ENCODE results near the gene ACOT13.
"Not testable (repeated sequence)": the region's sequence is repeated elsewhere in the genome, so short reads cannot be mapped to it uniquely, and the experiment has no call there.

ACOT13 gene

DNA sequence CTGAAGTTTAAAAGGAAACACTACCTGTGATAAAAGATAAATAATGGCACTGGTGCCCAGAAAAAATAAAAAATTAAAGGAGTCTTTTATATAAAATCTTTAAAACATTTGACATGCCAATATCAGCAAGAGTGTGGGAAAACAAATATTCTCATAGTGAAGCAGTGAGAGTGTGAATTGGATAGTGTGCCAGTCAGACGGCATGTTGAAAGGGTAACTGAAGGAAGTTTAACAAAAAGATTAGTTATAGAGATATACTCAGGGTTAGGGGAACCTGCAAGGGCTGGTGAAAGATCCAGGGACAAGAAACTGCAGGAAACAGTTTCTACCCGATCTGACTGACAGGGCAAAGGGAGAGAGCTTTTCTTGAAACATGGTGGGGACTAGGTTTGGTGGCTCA lies 85.6 kb downstream of the ACOT13 start:
- no peak for DNase-seq
- Histone ChIP-seq H3K9me3 (no peaks in the 10 kb centered on the region), H3K36me3 (no peaks in the 10 kb centered on the region), H3K4me3 (ENCODE audit: low read depth, low read length) (no peak overlapping the region), H3K27me3 (no peaks in the 10 kb centered on the region), H3K4me1 (peaks cover 7% of the 10 kb centered on the region; the same call in 1 of the 2 replicates)
- TF ChIP-seq, protein P1, sequence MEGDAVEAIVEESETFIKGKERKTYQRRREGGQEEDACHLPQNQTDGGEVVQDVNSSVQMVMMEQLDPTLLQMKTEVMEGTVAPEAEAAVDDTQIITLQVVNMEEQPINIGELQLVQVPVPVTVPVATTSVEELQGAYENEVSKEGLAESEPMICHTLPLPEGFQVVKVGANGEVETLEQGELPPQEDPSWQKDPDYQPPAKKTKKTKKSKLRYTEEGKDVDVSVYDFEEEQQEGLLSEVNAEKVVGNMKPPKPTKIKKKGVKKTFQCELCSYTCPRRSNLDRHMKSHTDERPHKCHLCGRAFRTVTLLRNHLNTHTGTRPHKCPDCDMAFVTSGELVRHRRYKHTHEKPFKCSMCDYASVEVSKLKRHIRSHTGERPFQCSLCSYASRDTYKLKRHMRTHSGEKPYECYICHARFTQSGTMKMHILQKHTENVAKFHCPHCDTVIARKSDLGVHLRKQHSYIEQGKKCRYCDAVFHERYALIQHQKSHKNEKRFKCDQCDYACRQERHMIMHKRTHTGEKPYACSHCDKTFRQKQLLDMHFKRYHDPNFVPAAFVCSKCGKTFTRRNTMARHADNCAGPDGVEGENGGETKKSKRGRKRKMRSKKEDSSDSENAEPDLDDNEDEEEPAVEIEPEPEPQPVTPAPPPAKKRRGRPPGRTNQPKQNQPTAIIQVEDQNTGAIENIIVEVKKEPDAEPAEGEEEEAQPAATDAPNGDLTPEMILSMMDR (IDR thresholded peaks at IDR 0.05; ENCODE audit: low read depth, low read length), result no peak

DNA sequence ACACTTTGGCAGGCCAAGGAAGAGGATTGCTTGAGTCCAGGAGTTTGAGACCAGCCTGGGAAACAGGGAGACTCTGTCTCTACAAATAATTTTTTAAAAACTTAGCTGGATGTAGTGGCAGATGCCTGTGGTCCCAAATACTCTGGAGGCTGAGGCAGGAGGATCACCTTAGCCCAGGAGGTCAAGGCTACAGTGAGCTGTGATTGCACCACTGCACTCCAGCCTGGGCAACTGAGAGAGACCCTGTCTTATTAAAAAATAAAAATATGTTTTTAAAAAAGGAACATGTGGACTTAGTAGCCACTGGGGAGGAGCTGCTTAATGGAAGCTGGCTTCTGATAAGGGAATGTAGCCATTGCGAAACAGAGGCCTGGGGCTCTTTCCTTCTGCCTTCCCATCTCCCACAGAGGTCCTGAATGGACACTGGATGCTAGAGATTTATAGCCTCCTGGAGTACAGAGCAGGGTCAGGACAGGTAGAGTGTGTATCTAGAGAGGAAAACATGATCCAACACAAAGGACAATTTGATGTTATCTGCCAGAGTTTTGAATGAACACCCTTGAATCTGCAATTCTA lies 86.1 kb downstream of the ACOT13 start:
- TF ChIP-seq, protein P1 (IDR thresholded peaks at IDR 0.05; ENCODE audit: low read depth, low read length), result no peak
- Histone ChIP-seq H3K4me1 (peaks cover 7% of the 10 kb centered on the region; the same call in 1 of the 2 replicates), H3K9me3 (no peaks in the 10 kb centered on the region), H3K4me3 (ENCODE audit: low read depth, low read length) (no peak overlapping the region), H3K36me3 (no peaks in the 10 kb centered on the region), H3K27me3 (no peaks in the 10 kb centered on the region)
- no peak for DNase-seq

DNA sequence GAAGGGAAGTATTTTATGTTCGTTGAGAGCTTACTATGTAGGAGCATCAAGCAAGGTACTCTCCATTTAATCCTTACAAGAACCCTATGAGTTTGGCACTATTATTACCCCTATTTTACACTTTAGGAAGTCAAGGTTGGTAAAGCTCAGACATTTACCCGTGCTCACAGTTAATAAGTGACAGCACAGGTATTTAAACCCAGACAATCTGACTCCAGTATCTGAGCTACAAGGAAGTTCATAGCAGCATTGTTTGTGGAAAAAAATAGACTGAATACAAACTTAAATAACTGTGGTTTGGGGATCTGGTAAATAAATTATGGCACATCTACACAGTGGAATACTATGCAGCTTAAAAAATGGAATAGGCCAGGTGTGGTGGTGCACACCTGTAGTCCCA lies 86.7 kb downstream of the ACOT13 start:
- Histone ChIP-seq H3K4me3 (ENCODE audit: low read depth, low read length) (no peak overlapping the region), H3K9me3 (no peaks in the 10 kb centered on the region), H3K4me1 (peaks cover 7% of the 10 kb centered on the region; the same call in 1 of the 2 replicates), H3K27me3 (no peaks in the 10 kb centered on the region), H3K36me3 (no peaks in the 10 kb centered on the region)
- TF ChIP-seq, protein P1 (IDR thresholded peaks at IDR 0.05; ENCODE audit: low read depth, low read length), result no peak
- DNase-seq, result no peak

DNA sequence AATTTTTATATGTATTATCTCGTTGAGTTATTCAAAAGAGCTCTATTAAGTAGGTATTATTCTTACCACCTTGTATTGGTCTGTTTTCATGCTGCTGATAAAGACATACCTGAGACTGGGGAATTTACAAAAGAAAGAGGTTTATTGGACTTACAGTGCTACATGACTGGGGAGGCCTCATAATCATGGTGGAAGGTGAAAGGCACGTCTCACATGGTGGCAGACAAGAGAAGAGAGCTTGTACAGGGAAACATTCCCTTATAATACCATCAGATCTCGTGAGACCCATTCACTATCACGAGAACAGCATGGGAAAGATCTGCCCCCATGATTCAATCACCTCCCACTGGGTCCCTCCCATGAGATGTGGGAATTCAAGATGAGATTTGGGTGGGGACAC lies 87.5 kb downstream of the ACOT13 start:
- not testable (repeated sequence) for H3K9me3 ChIP-seq; DNase-seq; H3K4me1 ChIP-seq; H3K4me3 ChIP-seq (ENCODE audit: low read depth, low read length); H3K27me3 ChIP-seq; H3K36me3 ChIP-seq
